Fibroblast of gingiva (primary cell): ENCODE data around the gene PTPRK.

Source experiments
- DNase-seq: peaks from one replicate; pipeline ENCODE4 v3.0.0-alpha.2; 2011; ENCODE audit warnings: low read depth

The PTPRK gene

DNA sequence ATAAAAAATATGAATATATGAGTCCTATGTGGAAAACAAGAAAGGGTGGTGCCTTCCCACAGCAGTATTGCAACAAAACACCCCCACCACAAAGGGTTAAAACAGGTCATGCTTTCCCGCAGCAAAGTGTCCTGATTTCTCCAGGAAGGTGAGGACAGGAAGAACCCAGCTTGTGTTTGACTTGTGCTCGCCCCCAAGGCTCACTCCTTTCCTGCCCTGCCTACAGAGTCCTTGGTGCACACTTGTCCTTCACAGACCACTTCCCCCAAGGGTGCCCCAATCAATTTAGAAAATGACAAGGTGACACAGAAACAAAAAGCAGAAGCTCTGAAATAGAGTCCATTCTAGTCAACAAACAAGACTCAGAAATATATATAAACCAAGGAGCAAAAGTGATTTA, 237.4 kb downstream of the PTPRK start:
- DNase-seq: no peak

GRCh38 chr6:128280960-128281359, 239.4 kb downstream of the PTPRK start:
- DNase-seq: no peak

DNA sequence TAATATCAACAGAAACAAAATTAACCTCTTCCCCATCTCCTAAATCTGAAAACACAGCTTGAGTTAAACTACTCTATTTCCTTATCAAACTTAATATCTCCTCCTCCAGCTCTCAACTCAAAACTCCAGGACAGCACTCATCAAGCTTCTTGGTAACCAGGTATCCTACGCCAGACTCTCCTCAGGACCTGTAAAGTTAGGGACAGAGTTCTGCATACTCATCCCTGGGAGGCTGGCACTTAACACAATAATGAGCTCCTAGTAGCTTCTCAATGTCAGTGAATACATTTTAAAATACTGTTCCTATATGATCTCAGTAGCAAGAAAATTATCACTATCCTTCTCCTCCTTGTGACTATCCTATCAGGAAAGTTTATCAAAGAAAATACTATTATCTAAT, 240.3 kb downstream of the PTPRK start:
- no peak for DNase-seq

GRCh38 chr6:128278836-128279235, 241.6 kb downstream of the PTPRK start:
- DNase-seq: no peak

DNA sequence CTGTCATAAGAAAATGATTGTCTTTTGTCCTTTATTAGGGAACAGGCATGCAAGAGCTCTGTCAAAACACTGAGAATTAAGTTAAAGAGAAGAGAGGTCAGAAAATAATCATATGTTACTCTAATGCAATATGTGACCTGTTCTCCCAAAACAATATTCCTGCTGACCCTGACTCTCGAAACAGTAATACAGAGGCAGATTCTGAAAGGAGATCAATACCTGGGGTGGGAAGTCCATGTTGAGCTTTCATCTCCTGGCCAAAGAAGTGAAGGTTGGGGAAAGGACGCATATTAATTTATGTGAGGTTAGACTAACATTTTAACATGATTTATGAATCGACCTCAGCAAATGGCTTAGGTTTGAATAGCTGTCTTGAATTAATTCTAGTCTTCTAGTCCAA, 243.0 kb downstream of the PTPRK start:
- no peak for DNase-seq

DNA sequence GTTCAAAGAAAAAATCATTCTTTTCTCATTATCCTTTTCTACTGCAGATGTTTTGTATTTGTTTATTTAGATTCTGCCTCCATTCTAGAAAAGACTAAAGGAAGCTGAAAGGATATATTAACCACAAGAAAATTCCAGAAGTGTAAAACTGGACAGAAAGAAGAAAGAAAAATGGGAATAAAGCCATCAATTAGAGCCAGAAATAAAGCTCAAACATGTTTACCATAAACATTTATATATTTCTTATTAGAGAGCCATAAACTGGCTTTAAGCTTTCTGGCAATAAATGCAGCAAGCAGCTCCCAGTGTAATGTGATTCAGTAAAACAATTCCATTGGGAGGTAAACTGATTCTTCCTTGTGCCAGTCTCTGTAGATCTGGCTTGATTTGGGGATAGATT, 244.1 kb downstream of the PTPRK start:
- peak; percentile 65 for DNase-seq

GRCh38 chr6:128275681-128276080, 244.7 kb downstream of the PTPRK start:
- no peak for DNase-seq

GRCh38 chr6:128275030-128275429, 245.4 kb downstream of the PTPRK start:
- no peak for DNase-seq

GRCh38 chr6:128271527-128271926, 248.9 kb downstream of the PTPRK start:
- no peak for DNase-seq

GRCh38 chr6:128271011-128271410, 249.4 kb downstream of the PTPRK start:
- no peak for DNase-seq

GRCh38 chr6:128266946-128267345, 253.5 kb downstream of the PTPRK start:
- DNase-seq: no peak

DNA sequence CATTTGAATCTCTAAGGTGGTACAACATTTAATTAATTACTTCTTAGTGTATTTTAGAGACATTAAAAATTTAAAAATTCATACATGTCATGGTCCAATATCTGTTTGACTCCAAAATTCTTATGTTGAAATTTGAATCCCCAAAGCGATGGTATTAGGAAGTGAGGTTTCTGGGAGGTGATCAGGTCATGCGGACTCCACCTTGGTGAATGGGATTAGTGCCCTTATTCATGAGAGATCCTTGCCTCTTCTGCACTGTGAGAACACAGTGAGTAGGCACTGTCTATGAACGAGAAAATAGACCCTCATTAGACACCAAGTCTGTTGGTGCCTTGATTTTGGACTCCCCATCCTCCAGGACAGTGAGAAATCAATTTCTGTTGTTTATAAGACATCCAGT, 254.7 kb downstream of the PTPRK start:
- DNase-seq: no peak

- DNase-seq: no peak
Observed at GRCh38 chr6:128259730-128260685, 260.4 kb downstream of the PTPRK start.

DNA sequence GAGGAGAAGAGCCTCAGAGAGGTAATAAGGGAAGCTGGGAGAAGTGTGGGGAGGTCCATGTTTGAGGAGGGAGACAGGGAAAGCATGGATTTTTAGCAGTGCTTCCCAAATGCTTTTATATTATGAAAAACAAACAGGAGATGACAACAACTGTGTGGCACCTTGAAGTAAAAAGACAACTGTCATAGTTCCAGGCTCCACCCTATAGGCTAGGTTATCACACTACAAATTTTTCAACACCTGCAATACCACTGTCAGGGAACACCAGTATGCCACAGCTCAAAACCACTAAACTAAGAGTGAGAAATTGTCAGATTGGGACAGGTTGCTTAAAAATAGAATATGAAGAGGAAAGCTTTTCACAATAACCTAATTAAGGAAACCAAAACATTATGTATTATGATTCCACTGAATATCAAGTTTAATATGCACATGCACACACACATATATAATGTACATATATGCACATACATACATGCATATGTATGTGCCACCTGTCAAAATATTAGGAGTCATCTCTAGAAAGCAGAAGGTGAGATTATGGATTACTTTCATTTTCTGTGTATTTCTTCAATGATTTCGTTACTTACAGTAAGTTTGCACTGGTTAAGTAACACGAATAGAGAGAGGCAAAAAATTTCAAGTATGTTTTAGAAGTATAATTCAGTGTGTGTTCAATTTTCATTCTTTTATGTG, 261.2 kb downstream of the PTPRK start:
- no peak for DNase-seq

GRCh38 chr6:128256095-128256494, 264.3 kb downstream of the PTPRK start:
- DNase-seq: no peak

DNA sequence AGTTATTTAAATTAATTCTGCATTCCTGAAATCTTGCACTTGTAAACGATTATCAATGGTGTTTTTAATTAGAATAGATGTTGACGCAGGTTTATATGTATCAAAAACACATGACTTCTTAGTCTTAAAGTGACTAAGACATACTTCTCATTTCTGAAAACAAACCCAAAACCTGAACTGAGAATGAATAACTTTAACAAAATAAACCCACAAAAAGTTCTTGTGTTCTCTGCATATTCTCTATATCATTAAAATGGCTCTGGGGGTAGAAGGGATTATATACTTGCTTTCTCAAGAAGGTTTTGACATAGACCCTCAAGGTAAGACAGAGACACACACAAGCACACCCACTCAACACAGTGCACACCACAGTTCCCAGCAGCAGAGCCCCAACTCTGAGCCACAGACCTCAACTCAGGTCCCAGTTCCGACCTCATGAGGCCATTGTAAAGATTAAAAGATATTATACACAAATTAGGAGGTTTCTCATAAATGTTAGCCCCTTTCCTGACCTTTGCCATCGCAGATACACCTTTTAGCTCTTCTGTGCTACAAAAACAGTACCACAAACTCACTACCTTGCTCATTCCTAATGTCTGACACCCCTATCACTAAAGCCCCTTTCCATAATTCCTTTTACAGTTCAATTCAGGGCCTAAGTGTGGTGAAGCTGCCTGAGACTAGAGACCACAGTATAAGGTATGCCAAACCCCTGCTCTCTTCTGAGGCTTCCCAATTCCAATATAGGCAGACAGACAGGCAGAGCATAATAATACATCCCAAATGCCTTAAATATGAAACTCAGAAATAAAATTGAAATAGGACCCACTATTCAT, 267.8 kb downstream of the PTPRK start:
- peak; percentile 55 for DNase-seq

- no peak for DNase-seq
Observed at GRCh38 chr6:128251445-128252340, 268.7 kb downstream of the PTPRK start.

DNA sequence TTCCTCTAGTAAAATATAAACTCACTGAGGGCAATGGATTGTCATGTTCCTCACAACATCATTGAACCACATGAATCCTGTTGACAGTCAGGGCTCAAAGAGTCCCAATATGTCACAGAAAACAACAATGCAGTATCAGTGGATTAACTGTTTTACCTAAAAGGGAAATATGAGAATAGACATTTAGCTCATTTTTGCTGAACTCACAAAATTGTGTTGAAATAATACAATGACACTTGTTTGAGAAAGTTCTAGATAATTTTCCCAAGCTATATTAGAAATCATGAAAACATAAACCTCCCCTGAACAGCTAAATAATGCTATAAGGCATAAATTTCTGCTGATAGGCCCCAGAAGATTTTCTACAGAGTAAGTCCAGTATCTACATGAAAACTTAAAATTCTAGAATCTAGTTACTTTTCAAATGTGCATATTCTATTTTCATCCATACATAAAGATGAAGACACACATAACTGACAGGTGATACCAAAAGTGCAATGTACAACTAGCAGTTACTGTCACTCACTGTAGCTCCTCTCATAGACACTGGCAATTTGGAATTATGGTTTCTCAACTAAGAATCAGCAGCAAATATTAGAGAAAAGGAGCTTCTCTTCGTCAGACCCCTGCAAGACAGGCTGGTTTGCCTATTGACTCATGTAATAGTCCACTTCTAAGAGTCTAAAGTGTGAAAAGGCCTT, 269.9 kb downstream of the PTPRK start:
- DNase-seq: no peak

GRCh38 chr6:128249429-128249828, 271.0 kb downstream of the PTPRK start:
- no peak for DNase-seq

DNA sequence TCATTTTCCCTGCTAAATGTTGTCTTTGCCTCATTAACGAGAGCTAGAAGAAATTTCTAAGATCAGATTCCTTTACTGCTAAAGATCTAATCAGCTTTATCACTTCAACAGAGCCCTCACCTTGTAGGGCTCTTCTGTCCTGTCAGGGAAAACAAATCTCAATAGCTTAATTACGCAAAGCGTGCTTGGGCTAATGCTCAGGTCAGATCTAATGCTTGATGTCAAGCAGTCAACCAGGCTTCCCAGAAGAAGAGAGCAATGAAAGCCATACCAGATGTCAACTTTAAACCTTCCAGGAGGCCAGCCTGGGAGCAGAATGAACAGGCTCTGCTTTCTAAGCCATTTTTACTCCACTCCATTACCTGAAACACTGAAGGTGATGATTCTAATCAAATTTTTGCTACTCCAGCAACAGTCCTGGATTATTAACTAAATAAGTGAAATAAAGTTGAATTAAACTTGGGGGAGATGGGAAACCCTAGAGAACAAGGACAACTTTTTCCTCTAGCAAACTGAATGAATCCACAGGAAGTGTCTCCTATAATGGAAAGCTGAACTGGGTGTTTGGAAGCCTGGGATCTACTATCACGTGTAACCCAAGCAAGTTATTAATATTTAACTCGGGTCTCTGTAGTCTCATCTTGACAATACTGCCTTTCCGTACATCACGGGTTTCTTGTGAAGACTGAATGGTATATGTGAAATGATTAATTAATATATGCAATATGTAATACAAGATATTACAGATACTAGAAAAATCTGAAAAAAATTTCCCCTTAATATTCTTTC, 273.7 kb downstream of the PTPRK start:
- no peak for DNase-seq
